T-cell (primary cell): Measurements from ENCODE around the gene LDB2. TPM values are rescaled to one million over a fixed set of nuclear protein-coding genes. Genes with fewer than 3 reads are reported as not detected.

Source experiments
- ATAC-seq, 4 experiments: fragments of 200-7000 bp in 3 of 4; fragments of 150-1000 bp in 1 of 4; cut with Tn5 transposase; replicated peaks in 1 of 4; 1 replicate in 3 of 4; 2 replicates in 1 of 4; pipeline ENCODE4 v1.10.0; 2021; ENCODE audit warnings: moderate library complexity in 3 of 4, mild to moderate bottlenecking in 2 of 4, moderate number of reproducible peaks in 1 of 4
- CTCF ChIA-PET, 2 donors: fragments of 300-600 bp; sonication (Branson Sonifier 250); formaldehyde crosslinking; loops; one replicate each; lab custom pipeline; 2022; ENCODE audit warnings: antibody characterized with exemption in 2 of 2; lab: Charles Lee
- POLR2A ChIA-PET, 2 donors: fragments of 300-600 bp; sonication (Branson Sonifier 250); formaldehyde crosslinking; loops; one replicate each; lab custom pipeline; 2022; ENCODE audit warnings: antibody characterized with exemption in 2 of 2; lab: Charles Lee
- DNase-seq, 35 experiments: peaks; one replicate each; pipeline versions ENCODE4 v3.0.0 to v3.0.0-alpha.2; 2013 to 2023
- H3K27ac ChIP-seq: one replicate; pipeline ENCODE4 v1.5.1; 2013; ENCODE audit warnings: low read length
- H3K27me3 ChIP-seq, 2 experiments: replicated peaks in 1 of 2; 1 replicate in 1 of 2; 2 replicates in 1 of 2; pipeline versions ENCODE4 v1.6.1 to v1.7.0; 2013; ENCODE audit warnings: low read length in 1 of 2, mixed read lengths in 1 of 2; ENCODE audit not compliant: control insufficient read depth in 2 of 2, insufficient read depth in 2 of 2; ENCODE audit errors: extremely low read depth in 1 of 2
- H3K36me3 ChIP-seq, 2 donors: 1 replicate in 1 of 2; 2 replicates in 1 of 2; pipeline versions ENCODE4 v1.6.1 to v1.7.0; 2013; ENCODE audit warnings: low read length in 1 of 2; ENCODE audit not compliant: control insufficient read depth in 2 of 2, insufficient read depth in 1 of 2; ENCODE audit errors: extremely low read depth in 1 of 2
- H3K4me1 ChIP-seq, 2 experiments: 1 replicate in 1 of 2; 2 replicates in 1 of 2; pipeline versions ENCODE4 v1.6.1 to v1.7.0; 2013; ENCODE audit warnings: low read length in 2 of 2, mixed read lengths in 1 of 2; ENCODE audit not compliant: insufficient read depth in 2 of 2, control insufficient read depth in 1 of 2; ENCODE audit errors: extremely low read depth in 1 of 2
- H3K4me3 ChIP-seq, 2 donors: 1 replicate in 1 of 2; 2 replicates in 1 of 2; pipeline versions ENCODE4 v1.5.1 to v1.7.0; 2013; ENCODE audit warnings: mild to moderate bottlenecking in 2 of 2, low read length in 1 of 2, moderate library complexity in 1 of 2; ENCODE audit not compliant: control insufficient read depth in 1 of 2; ENCODE audit errors: extremely low read depth in 1 of 2
- H3K9me3 ChIP-seq: 2 replicates; pipeline ENCODE4 v1.7.0; 2013
- H3K27ac Mint-ChIP-seq, 2 donors: one replicate each; pipeline ENCODE4 v1.8.0; 2020 to 2021; ENCODE audit warnings: mild to moderate bottlenecking in 2 of 2, mixed read lengths in 2 of 2
- H3K27me3 Mint-ChIP-seq, 2 donors: one replicate each; pipeline ENCODE4 v1.8.0; 2021 to 2022; ENCODE audit warnings: mixed read lengths in 2 of 2
- H3K36me3 Mint-ChIP-seq: one replicate; pipeline ENCODE4 v1.8.0; 2021; ENCODE audit warnings: mixed read lengths
- H3K4me1 Mint-ChIP-seq, 3 donors: one replicate each; pipeline ENCODE4 v1.8.0; 2020 to 2022; ENCODE audit warnings: mixed read lengths in 3 of 3, mild to moderate bottlenecking in 1 of 3
- H3K4me3 Mint-ChIP-seq, 3 donors: one replicate each; pipeline ENCODE4 v1.8.0; 2020 to 2022; ENCODE audit warnings: mild to moderate bottlenecking in 3 of 3, mixed read lengths in 3 of 3, moderate library complexity in 3 of 3
- H3K9me3 Mint-ChIP-seq, 3 donors: one replicate each; pipeline ENCODE4 v1.8.0; 2020 to 2022; ENCODE audit warnings: mixed read lengths in 3 of 3
- WGBS: methylation state at CpG from one replicate; pipeline ENCODE4 v1.1.5; 2013; ENCODE audit warnings: missing lambda C conversion rate; ENCODE audit not compliant: insufficient coverage; 5-methylcytosine and 5-hydroxymethylcytosine counted together
- total RNA-seq, 35 experiments: library from RNA in 6 of 35; stranded (reverse) in 6 of 35; fragments of 120-200 nt in 1 of 35; gene quantifications; one replicate each; pipeline versions ENCODE4 v1.2.1 to v1.2.4 and lab custom pipeline; 2013 to 2026

LDB2 gene
- total RNA-seq, 5 donors from 2014 or later (not counting 1 experiment from before 2014, with no cell fraction given): 0.15 to 0.82 (median 0.39) TPM; not detected in 2

DNA sequence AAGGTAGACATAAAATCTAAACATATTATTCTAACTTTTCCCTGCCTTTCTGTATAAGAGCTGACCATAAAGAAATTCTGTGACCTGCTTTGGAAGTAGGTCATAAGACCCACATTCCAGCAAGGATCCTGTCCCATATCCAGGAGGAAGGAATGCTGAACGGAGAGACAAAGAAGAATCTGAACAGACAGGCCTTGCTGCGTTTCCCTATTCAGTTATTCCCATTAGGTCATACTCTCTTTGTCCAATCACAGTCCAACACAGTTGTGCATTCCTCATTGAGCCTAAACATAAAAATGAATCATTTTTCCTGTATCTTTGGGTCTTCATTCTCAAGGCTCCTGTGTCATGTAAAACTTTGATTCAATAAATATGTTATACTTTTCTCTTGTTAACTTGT lies 384.6 kb downstream of the LDB2 start:
- H3K4me1 Mint-ChIP-seq: no peaks in the 10 kb centered on the region
- Histone ChIP-seq H3K36me3 (no peaks in the 10 kb centered on the region), H3K9me3 (no peaks in the 10 kb centered on the region), H3K4me1 (no peaks in the 10 kb centered on the region), H3K27me3 (no peaks in the 10 kb centered on the region), H3K4me3 (no peak overlapping the region), H3K27ac (no peak overlapping the region)
- POLR2A ChIA-PET: no interaction called here
- H3K36me3 Mint-ChIP-seq: no peaks in the 10 kb centered on the region
- H3K9me3 Mint-ChIP-seq: peaks cover 2 to 9% (median 4%) of the 10 kb centered on the region in 3 donors
- ATAC-seq (no peak), DNase-seq (no peak)
- peaks cover 0 to 3% of the 10 kb centered on the region in 2 donors for H3K27me3 Mint-ChIP-seq
- no peak overlapping the region for H3K4me3 Mint-ChIP-seq
- CTCF ChIA-PET: no interaction called here
- no CpG with 5 or more reads among the region's 2 CpGs for WGBS
- no peak overlapping the region for H3K27ac Mint-ChIP-seq

DNA sequence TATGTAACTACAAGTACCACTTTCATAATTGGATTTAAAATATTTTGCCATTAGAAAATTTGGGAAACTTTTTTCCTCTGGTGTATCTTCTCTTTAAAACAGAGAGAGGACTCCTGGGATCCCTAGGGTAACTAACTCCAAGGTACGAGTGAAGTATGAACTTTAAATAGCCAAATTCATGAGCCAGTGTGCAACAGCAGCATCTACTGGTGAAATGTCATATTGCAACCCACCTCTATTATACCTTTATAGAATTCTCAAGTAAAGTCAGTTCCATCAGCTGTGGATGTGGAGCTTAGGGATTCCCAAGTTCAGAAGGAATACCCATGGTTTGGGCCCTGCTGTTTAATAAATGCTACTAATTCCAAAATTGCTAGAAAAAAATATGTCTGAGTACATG lies 389.5 kb downstream of the LDB2 start:
- Mint-ChIP-seq H3K27ac (no peak overlapping the region), H3K4me1 (no peaks in the 10 kb centered on the region), H3K27me3 (no peaks in the 10 kb centered on the region), H3K4me3 (no peak overlapping the region), H3K9me3 (peaks cover 2 to 19% (median 9%) of the 10 kb centered on the region in 3 donors), H3K36me3 (no peaks in the 10 kb centered on the region)
- POLR2A ChIA-PET: no interaction called here
- no peak overlapping the region for H3K4me3 ChIP-seq
- H3K36me3 ChIP-seq: no peaks in the 10 kb centered on the region
- no CpG with 5 or more reads among the region's 1 CpG for WGBS
- DNase-seq: no peak
- H3K4me1 ChIP-seq: no peaks in the 10 kb centered on the region
- CTCF ChIA-PET: no interaction called here
- ATAC-seq: no peak
- H3K27ac ChIP-seq: no peak overlapping the region
- H3K9me3 ChIP-seq: no peaks in the 10 kb centered on the region
- no peaks in the 10 kb centered on the region for H3K27me3 ChIP-seq

DNA sequence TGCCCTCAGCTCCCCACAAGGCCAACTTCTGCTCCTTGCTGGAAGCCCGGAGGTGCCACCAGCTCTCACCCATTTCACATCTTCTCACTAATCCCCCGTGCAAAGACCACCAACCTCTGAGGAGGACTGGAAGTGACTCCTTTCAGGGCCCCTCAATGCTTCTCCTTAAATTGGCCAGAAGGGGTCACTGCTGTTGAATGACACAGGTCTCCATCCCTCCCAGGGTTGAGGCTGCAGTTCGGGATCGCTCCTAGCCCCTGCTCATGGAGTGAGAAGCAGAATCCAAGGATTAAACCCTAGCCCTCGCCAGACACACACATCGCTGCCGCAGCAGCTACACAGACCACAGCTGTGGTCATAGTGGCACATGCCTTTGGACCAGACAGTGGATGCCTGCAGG lies 392.7 kb downstream of the LDB2 start:
- no peaks in the 10 kb centered on the region for H3K27me3 ChIP-seq
- WGBS: 75% methylated on average over 2 of the region's 7 CpGs
- H3K27me3 Mint-ChIP-seq: no peaks in the 10 kb centered on the region
- no peaks in the 10 kb centered on the region for H3K4me1 Mint-ChIP-seq
- H3K27ac Mint-ChIP-seq: no peak overlapping the region
- H3K4me1 ChIP-seq: no peaks in the 10 kb centered on the region
- no peak overlapping the region for H3K4me3 Mint-ChIP-seq
- no peaks in the 10 kb centered on the region for H3K36me3 ChIP-seq
- DNase-seq (no peak), ATAC-seq (no peak)
- H3K36me3 Mint-ChIP-seq: no peaks in the 10 kb centered on the region
- H3K27ac ChIP-seq: no peak overlapping the region
- POLR2A ChIA-PET: no interaction called here
- no peak overlapping the region for H3K4me3 ChIP-seq
- peaks cover 4 to 19% (median 6%) of the 10 kb centered on the region in 3 donors for H3K9me3 Mint-ChIP-seq
- H3K9me3 ChIP-seq: no peaks in the 10 kb centered on the region
- CTCF ChIA-PET: no interaction called here

DNA sequence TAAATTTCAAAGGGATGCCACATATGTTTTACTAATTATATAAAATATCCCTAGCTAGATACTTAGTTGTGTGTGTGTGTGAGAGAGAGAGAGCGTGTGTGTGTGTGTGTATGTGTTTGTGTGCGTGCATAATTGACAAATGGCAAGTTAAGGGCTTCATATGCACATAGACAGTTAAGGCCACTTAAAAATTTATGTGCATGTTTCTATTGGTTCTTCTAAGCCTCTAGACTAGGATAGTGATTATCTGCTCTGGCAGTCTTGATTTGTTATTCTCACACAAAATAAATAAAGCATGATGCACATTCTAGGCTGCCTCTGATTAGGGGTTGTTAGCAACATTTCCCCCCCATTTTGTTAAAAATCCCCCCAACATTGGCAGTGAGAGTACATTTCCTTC lies 393.2 kb downstream of the LDB2 start:
- H3K9me3 Mint-ChIP-seq: peaks cover 4 to 18% (median 6%) of the 10 kb centered on the region in 3 donors
- H3K27me3 ChIP-seq: no peaks in the 10 kb centered on the region
- no peak overlapping the region for H3K27ac Mint-ChIP-seq
- no peak overlapping the region for H3K27ac ChIP-seq
- H3K27me3 Mint-ChIP-seq: no peaks in the 10 kb centered on the region
- H3K9me3 ChIP-seq: no peaks in the 10 kb centered on the region
- no peaks in the 10 kb centered on the region for H3K4me1 Mint-ChIP-seq
- ChIA-PET CTCF (no interaction called here), POLR2A (no interaction called here)
- ATAC-seq (no peak), DNase-seq (no peak)
- no peak overlapping the region for H3K4me3 Mint-ChIP-seq
- 73% methylated on average over 2 of the region's 2 CpGs for WGBS
- H3K4me1 ChIP-seq: no peaks in the 10 kb centered on the region
- no peaks in the 10 kb centered on the region for H3K36me3 Mint-ChIP-seq
- H3K4me3 ChIP-seq: no peak overlapping the region
- H3K36me3 ChIP-seq: no peaks in the 10 kb centered on the region

DNA sequence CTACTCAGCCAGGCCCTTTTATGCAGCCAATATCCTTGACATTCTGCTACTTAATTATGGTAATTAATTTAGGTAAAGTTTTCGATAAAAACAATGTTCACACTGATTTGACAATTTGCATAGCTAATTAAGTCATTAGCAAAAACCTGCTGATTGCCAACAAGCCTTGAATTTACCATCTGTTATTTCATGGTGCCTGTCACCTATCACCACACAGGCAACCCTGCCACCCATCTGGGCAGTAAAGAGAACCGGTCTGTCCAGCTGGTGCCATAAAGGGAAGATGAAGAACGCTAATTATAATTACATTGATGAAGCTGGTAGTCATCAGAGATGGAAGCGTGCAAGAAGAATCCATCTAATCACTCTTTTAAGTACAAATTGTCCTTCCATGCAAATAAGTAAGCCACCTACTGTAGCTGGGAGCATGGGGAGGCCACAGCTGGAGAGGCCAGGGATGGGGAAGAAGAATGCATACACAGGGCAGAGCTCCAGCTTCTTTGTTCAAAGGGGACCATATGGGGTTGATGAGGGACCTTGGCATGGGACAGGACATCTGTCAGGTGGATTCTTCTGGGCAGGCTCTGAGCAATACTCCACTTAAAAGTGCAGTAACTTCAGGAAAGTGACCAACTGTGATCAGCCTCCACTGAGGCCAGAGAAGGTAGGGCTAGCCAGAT lies 394.9 kb downstream of the LDB2 start:
- H3K27me3 Mint-ChIP-seq: peaks cover 0 to under 1% of the 10 kb centered on the region in 2 donors
- H3K27ac Mint-ChIP-seq: no peak overlapping the region
- no peaks in the 10 kb centered on the region for H3K36me3 Mint-ChIP-seq
- no peak for ATAC-seq
- DNase-seq: no peak
- no peak overlapping the region for H3K4me3 Mint-ChIP-seq
- Histone ChIP-seq H3K4me3 (no peak overlapping the region), H3K4me1 (no peaks in the 10 kb centered on the region), H3K27me3 (no peaks in the 10 kb centered on the region), H3K36me3 (no peaks in the 10 kb centered on the region), H3K27ac (no peak overlapping the region), H3K9me3 (no peaks in the 10 kb centered on the region)
- ChIA-PET CTCF (no interaction called here), POLR2A (no interaction called here)
- H3K4me1 Mint-ChIP-seq: no peaks in the 10 kb centered on the region
- H3K9me3 Mint-ChIP-seq: peaks cover 2 to 11% (median 9%) of the 10 kb centered on the region in 3 donors
- WGBS: no CpG with 5 or more reads among the region's 4 CpGs

DNA sequence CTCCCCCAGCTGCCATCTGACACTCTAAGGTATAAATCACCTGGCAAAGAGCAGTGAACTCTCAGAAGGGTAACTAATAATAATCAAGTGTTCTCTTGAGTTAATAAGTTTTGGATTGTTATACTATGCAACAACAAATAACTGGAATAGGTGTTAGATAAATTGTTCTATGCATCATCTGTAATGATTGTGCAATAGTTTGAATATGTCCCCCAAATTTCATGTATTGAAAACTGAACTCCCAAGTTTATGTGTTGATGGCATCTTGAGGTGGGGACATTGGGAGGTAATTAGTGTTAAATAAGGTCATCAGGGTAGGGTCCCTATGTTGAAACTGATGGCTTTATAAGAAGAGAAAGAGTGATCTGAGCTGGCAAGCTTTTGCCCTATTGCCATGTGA lies 399.5 kb downstream of the LDB2 start:
- no peaks in the 10 kb centered on the region for H3K4me1 ChIP-seq
- no peak for DNase-seq
- ChIA-PET CTCF (no interaction called here), POLR2A (no interaction called here)
- no peak overlapping the region for H3K4me3 ChIP-seq
- H3K4me3 Mint-ChIP-seq: no peak overlapping the region
- no peaks in the 10 kb centered on the region for H3K36me3 ChIP-seq
- H3K27me3 ChIP-seq: no peaks in the 10 kb centered on the region
- no peaks in the 10 kb centered on the region for H3K36me3 Mint-ChIP-seq
- peaks cover 0 to 10% (median 4%) of the 10 kb centered on the region in 3 donors for H3K9me3 Mint-ChIP-seq
- peaks cover 0 to 1% of the 10 kb centered on the region in 2 donors for H3K27me3 Mint-ChIP-seq
- ATAC-seq: no peak
- H3K4me1 Mint-ChIP-seq: no peaks in the 10 kb centered on the region
- H3K27ac Mint-ChIP-seq: no peak overlapping the region
- no peak overlapping the region for H3K27ac ChIP-seq
- H3K9me3 ChIP-seq: no peaks in the 10 kb centered on the region

DNA sequence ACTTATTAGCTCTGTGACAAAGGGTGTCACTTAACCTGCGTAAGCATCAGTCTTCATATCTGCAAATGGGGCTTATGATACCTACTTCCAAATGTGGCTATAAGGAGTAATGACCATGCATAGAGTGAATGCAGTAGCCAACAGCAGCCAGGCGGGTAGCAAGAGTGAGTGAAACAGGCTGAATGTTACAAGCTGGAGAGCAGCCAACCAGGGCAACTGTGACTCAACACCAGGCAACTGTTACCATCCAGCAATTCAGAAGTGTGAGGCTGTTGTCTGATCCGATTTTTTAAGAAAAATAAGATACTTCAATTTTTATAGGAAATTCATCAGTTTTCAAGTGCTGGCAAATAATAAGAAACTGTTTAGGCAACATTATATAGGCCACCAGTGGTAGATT lies 401.9 kb downstream of the LDB2 start:
- Mint-ChIP-seq H3K27ac (no peak overlapping the region), H3K27me3 (peaks cover 0 to 1% of the 10 kb centered on the region in 2 donors), H3K4me1 (no peaks in the 10 kb centered on the region), H3K4me3 (no peak overlapping the region), H3K36me3 (no peaks in the 10 kb centered on the region), H3K9me3 (peaks cover 0 to 10% (median 4%) of the 10 kb centered on the region in 3 donors)
- ATAC-seq: no peak
- WGBS: no CpG with 5 or more reads among the region's 3 CpGs
- DNase-seq: no peak
- Histone ChIP-seq H3K4me1 (no peaks in the 10 kb centered on the region), H3K36me3 (no peaks in the 10 kb centered on the region), H3K9me3 (no peaks in the 10 kb centered on the region), H3K4me3 (no peak overlapping the region), H3K27ac (no peak overlapping the region), H3K27me3 (no peaks in the 10 kb centered on the region)
- ChIA-PET POLR2A (no interaction called here), CTCF (no interaction called here)
